ENCODE results near the gene CPA4. TPM values are rescaled to one million over a fixed set of nuclear protein-coding genes. Genes with fewer than 3 reads are reported as not detected.

Gene CPA4
- total and polyA plus RNA-seq, 2 of the 13 experiments (the other 11 are each of a cell fraction or from before 2014, with no cell fraction given): 0.20 to 0.22 TPM

- Histone ChIP-seq H3K9ac (ENCODE audit: insufficient read depth, low read depth, low read length) (no peak overlapping the region; the same call in 1 of the 2 replicates), H3K27me3 (ENCODE audit: control insufficient read depth in 1 of 2, insufficient read depth in 2 of 2, low read length in 2 of 2) (peaks cover 0 to 7% of the 10 kb centered on the region in 2 experiments; a peak in 2 of 5 replicates), H4K20me1 (ENCODE audit: insufficient read depth, low read length) (no peaks in the 10 kb centered on the region), H3K36me3 (replicated peaks in 1 of 2; ENCODE audit: control insufficient read depth in 1 of 2, insufficient read depth in 2 of 2, low read length in 2 of 2) (no peaks in the 10 kb centered on the region), H3K79me2 (ENCODE audit: insufficient read depth, low read length) (no peaks in the 10 kb centered on the region), H3K4me2 (ENCODE audit: low read depth, low read length) (peak overlapping the region; percentile 70), H2AFZ (ENCODE audit: low read length) (no peak overlapping the region), H3K4me1 (ENCODE audit: insufficient read depth, low read length) (peaks cover 85% of the 10 kb centered on the region), H3K27ac (ENCODE audit: extremely low read length, insufficient read depth, low read length) (peak overlapping the region; percentile 35), H3K4me3 (replicated peaks in 1 of 3; ENCODE audit: insufficient read depth in 1 of 3, low read depth in 2 of 3, low read length in 3 of 3) (peak overlapping the region in 1 of 3 experiments; percentile 46; a peak in 1 of 6 replicates), H3K9me3 (ENCODE audit: low read length) (no peaks in the 10 kb centered on the region)
- CTCF ChIA-PET (ENCODE audit: low intra/inter-chr PET ratio, low total read pairs): no interaction called here
- 19% methylated on average over 8 of the region's 10 CpGs for WGBS (ENCODE audit: low lambda C conversion rate)
- no TSS peak for BruUV-seq (replicated peaks)
- intact Hi-C loops (cut with micrococcal nuclease; ENCODE audit: unreplicated experiment): loop anchor here (5.0 kb wide), 1 partner anchor 98 kb away; no protein-coding TSS in a partner anchor
- POLR2A ChIA-PET: interaction anchor here (1.4 kb wide), 1 partner anchor 14 kb away, joined by 4 read pairs; no protein-coding TSS in a partner anchor
- ATAC-seq: peak; percentile 45
- in situ Hi-C loops (cut with HindIII; ENCODE audit: extremely low pct_ligation_motif_present, low pct_unique_long_range_greater_than_20kb): no loop called here
- FAIRE-seq: peak; percentile 81
- DNase-seq (ENCODE audit: low spot score): peak; percentile 69
- TF ChIP-seq KLF16 (CRISPR knock-in tag; IDR thresholded peaks at IDR 0.05) (no peak), PAWR (CRISPR knock-in tag; IDR thresholded peaks at IDR 0.05; ENCODE audit: borderline replicate concordance) (no peak), ZNF772 (CRISPR knock-in tag; IDR thresholded peaks at IDR 0.05) (no peak), DR1 (CRISPR knock-in tag; IDR thresholded peaks at IDR 0.05) (no peak), BCL6 (CRISPR knock-in tag; IDR thresholded peaks at IDR 0.05) (peak; percentile 21; the same call in 1 of the 2 replicates), EZH2 (conservative IDR thresholded peaks at IDR 0.05; ENCODE audit: low read depth, low read length) (no peak), RARA (CRISPR knock-in tag; IDR thresholded peaks at IDR 0.05) (peak; percentile 39), GATAD1 (CRISPR knock-in tag; IDR thresholded peaks at IDR 0.05) (no peak), ZFP62 (CRISPR knock-in tag; IDR thresholded peaks at IDR 0.05) (no peak), CBX2 (IDR thresholded peaks at IDR 0.05; ENCODE audit: low read depth, low read length) (no peak), CBX2 (CRISPR knock-in tag; IDR thresholded peaks at IDR 0.05; ENCODE audit: low read depth) (no peak), ZNF746 (CRISPR knock-in tag; IDR thresholded peaks at IDR 0.05) (0 out of 2 replicates have a peak, but pooled peaks have one; percentile 20), ZNF614 (CRISPR knock-in tag; IDR thresholded peaks at IDR 0.05; ENCODE audit: borderline replicate concordance) (peak; percentile 68; the same call in 1 of the 2 replicates)
- TF ChIP-seq, protein P1, sequence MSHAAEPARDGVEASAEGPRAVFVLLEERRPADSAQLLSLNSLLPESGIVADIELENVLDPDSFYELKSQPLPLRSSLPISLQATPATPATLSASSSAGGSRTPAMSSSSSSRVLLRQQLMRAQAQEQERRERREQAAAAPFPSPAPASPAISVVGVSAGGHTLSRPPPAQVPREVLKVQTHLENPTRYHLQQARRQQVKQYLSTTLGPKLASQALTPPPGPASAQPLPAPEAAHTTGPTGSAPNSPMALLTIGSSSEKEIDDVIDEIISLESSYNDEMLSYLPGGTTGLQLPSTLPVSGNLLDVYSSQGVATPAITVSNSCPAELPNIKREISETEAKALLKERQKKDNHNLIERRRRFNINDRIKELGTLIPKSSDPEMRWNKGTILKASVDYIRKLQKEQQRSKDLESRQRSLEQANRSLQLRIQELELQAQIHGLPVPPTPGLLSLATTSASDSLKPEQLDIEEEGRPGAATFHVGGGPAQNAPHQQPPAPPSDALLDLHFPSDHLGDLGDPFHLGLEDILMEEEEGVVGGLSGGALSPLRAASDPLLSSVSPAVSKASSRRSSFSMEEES (CRISPR knock-in tag; IDR thresholded peaks at IDR 0.05): peak; percentile 81
- TF ChIP-seq, protein P2, sequence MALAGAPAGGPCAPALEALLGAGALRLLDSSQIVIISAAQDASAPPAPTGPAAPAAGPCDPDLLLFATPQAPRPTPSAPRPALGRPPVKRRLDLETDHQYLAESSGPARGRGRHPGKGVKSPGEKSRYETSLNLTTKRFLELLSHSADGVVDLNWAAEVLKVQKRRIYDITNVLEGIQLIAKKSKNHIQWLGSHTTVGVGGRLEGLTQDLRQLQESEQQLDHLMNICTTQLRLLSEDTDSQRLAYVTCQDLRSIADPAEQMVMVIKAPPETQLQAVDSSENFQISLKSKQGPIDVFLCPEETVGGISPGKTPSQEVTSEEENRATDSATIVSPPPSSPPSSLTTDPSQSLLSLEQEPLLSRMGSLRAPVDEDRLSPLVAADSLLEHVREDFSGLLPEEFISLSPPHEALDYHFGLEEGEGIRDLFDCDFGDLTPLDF (CRISPR knock-in tag; IDR thresholded peaks at IDR 0.05): no peak
- TF ChIP-seq, protein P3, sequence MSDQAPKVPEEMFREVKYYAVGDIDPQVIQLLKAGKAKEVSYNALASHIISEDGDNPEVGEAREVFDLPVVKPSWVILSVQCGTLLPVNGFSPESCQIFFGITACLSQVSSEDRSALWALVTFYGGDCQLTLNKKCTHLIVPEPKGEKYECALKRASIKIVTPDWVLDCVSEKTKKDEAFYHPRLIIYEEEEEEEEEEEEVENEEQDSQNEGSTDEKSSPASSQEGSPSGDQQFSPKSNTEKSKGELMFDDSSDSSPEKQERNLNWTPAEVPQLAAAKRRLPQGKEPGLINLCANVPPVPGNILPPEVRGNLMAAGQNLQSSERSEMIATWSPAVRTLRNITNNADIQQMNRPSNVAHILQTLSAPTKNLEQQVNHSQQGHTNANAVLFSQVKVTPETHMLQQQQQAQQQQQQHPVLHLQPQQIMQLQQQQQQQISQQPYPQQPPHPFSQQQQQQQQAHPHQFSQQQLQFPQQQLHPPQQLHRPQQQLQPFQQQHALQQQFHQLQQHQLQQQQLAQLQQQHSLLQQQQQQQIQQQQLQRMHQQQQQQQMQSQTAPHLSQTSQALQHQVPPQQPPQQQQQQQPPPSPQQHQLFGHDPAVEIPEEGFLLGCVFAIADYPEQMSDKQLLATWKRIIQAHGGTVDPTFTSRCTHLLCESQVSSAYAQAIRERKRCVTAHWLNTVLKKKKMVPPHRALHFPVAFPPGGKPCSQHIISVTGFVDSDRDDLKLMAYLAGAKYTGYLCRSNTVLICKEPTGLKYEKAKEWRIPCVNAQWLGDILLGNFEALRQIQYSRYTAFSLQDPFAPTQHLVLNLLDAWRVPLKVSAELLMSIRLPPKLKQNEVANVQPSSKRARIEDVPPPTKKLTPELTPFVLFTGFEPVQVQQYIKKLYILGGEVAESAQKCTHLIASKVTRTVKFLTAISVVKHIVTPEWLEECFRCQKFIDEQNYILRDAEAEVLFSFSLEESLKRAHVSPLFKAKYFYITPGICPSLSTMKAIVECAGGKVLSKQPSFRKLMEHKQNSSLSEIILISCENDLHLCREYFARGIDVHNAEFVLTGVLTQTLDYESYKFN (CRISPR knock-in tag; conservative IDR thresholded peaks at IDR 0.05): peak; percentile 37; the same call in 1 of the 2 replicates
- TF ChIP-seq, protein P4, sequence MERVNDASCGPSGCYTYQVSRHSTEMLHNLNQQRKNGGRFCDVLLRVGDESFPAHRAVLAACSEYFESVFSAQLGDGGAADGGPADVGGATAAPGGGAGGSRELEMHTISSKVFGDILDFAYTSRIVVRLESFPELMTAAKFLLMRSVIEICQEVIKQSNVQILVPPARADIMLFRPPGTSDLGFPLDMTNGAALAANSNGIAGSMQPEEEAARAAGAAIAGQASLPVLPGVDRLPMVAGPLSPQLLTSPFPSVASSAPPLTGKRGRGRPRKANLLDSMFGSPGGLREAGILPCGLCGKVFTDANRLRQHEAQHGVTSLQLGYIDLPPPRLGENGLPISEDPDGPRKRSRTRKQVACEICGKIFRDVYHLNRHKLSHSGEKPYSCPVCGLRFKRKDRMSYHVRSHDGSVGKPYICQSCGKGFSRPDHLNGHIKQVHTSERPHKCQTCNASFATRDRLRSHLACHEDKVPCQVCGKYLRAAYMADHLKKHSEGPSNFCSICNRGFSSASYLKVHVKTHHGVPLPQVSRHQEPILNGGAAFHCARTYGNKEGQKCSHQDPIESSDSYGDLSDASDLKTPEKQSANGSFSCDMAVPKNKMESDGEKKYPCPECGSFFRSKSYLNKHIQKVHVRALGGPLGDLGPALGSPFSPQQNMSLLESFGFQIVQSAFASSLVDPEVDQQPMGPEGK (CRISPR knock-in tag; IDR thresholded peaks at IDR 0.05): 0 out of 2 replicates have a peak, but pooled peaks have one; percentile 35
These were observed 76.2 kb downstream of the CPA4 start for GRCh38 chr7:130369110-130369711.
